NCI-H1417 treated with DMSO at 0.1 percent for 48 hours (cell line): ENCODE results near the gene TSPAN32.
"Not testable (repeated sequence)": the region's sequence is repeated elsewhere in the genome, so short reads cannot be mapped to it uniquely, and the experiment has no call there.

Source experiments
- DNase-seq: peaks from one replicate; lab custom pipeline; 2025; lab: John Stamatoyannopoulos, UW

Gene TSPAN32

GRCh38 chr11:2316169-2316962, 14.6 kb downstream of the TSPAN32 start:
- no peak for DNase-seq

- no peak for DNase-seq
These were observed 15.1 kb downstream of the TSPAN32 start for GRCh38 chr11:2316963-2317244.

DNA sequence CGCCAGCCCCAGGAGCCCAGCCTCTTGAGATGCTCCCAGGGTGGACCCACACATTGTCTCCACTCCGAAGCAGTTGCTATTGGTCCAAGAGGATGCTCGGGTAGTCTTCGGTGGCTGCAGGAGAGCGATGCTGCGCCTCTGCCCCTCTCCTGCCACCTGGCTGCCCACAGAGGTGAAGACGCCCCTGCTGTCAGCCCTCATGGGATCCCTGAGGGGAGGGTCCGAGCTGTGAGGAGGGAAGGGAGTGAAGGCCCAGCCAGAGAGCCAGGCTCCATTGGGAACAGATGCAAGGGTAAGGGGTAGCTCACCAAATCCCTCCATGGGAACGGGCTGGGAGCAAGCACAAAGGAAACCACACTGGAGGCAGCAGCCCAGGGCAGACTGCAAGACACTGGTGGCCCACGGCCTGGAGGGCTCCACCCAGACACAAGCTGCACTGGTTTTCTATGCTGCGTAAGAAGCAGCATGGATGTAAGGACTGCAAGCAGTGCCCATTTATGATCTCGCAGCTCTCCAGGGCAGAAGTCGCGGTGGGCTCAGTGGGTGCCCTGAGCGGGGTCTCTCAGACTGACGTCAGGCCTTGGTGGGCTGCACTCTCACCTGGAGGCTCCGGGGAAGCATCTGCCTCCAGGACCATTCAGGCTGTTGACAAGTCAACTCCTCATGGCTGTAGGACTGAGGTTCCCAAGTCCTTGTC, 15.7 kb downstream of the TSPAN32 start:
- no peak for DNase-seq

- DNase-seq = no peak
These were observed 16.3 kb downstream of the TSPAN32 start for GRCh38 chr11:2318123-2318522.

DNA sequence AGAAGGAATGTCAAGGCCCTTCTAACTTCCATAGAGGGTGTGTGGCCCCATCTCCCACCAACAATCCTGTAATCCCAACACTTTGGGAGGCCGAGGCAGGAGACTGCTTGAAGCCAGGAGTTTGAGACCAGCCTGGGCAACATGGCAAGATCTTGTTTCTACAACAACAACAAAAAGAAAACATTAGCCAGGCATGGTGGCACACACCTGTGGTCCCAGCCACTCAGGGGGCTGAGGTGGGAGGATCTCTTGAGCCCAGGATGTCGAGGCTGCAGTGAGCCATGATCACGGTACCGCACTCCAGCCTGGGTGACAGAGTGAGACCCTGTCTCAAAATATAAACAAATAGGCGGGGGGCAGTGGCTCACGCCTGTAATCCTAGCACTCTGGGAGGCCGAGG, 16.9 kb downstream of the TSPAN32 start:
- DNase-seq = no peak

DNA sequence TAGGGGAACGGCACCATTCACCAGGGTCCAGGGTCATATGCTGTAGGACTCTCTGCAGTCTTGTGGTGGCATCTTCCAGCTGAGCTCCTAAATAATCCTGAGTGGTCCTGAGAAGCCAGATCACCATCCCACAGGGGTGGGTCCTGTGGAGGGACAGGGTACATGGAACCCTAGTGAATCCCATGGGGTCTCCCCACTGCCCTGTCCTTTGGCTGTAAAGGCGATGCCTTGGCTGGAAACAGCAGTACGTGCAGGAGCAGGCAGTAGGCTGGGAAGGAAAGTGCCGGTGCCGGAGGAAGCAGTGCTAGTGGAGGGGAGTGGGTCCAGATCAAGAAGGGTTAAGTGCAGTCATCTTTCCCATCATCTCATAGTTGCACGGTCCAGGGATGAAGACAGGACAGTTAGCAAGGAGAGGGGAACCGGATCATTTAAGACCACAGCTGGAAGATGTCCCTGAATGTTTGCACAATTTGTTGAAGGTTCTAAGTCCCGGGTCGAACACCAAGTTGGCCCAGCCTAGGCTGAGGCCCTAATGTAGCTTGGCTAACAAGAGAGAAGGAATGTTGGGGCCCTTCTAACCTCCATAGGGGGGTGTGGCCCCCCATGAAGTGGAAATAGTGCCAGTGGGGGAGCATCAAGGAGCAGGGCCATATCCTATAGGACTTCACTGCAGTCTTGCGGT, 18.1 kb downstream of the TSPAN32 start:
- no peak for DNase-seq

DNA sequence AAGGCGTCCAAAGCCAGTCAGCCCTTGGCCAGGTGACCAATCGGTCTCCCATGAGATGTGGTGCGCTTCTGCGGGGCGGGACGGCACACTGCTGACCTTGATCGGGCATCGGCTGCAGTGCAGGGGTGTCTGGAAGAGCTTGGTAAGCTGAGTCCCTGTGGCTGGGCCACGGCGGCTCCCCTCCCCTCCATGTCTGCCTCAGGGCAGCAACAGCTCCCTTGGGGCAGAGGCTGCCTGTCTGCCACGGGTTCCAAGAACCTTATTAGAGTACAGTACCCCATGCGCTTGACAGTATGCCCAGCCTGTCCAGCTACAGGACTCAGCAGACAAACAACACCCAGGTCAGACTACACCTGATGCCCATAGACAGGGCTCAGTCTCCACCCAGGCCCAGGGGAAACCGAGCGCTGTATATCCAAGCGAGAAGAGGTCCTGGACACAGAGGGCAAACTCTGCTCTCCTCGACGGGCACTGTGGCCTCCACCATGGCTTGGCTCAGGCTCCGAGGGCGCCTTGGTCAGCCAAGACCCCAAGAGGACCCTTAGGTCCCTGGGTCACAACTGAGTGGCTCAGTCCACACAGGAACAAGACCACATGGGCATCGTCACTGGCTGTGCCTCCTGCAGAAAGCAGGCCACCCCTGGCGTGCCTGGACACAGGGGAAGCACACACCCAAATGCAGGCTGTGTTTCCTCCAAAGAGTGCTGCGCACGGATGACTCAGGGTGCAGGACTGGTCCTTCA, 18.9 kb downstream of the TSPAN32 start:
- DNase-seq = no peak

DNA sequence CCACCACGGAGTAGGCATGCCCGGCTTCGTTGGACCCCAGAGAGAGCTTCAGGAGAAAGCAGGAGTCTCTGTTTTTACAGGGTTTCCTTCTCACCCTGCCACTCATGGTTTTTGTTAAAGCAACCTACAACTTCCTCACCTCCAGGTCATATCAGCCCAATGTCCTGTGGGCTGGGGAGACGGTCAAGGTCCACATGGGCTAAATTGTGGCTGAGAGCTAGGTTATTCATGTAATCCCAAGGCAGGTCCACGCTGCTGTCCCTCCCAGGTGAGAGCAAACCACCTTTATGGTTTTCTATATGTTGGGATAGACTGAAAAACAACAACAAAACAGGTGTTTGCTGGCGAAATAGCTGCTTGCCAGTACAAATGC, 19.5 kb downstream of the TSPAN32 start:
- DNase-seq = no peak

DNA sequence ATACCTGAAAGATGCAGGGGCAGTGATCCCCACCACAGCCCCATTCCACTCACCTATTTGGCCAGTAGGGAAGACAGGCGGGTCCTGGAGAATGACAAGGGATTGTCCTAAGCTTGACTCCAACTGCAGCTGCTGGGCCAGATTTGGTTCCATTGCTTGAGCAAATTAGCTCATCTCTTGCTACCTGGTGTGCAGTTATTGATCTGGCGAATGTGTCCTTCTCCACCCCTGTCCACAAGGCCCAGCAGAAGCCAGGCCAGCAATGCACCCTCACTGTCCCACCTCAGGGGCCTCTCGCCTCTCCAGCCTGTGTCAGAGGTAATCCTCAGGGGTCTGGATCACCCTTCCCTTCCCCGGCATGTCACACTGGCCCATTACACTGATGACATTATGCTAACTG, 23.3 kb downstream of the TSPAN32 start:
- DNase-seq = no peak

GRCh38 chr11:2325719-2326118, 23.9 kb downstream of the TSPAN32 start:
- no peak for DNase-seq

GRCh38 chr11:2327032-2327431, 25.2 kb downstream of the TSPAN32 start:
- no peak for DNase-seq

DNA sequence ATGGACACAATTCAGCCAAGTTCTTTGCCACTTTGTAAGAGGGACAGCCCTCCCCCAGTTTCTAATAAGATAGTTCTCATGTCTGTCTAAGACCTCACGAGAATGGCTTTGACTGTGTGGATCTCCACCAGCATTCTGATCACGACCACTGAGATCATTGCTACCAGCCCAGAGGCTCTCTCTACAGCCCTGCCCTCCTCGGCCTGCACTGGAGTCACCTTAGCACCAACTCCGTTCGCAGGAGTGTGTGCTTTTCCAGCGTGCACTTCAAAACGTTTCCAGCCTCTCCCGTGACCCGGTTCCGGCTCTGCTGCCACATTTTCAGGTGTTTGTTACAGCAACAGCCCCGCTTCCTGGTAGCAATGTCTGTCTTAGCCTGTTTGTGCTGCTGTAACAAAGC, 26.2 kb downstream of the TSPAN32 start:
- DNase-seq = no peak

GRCh38 chr11:2328656-2329354, 27.0 kb downstream of the TSPAN32 start:
- no peak for DNase-seq

GRCh38 chr11:2329551-2329950, 27.7 kb downstream of the TSPAN32 start:
- no peak for DNase-seq

DNA sequence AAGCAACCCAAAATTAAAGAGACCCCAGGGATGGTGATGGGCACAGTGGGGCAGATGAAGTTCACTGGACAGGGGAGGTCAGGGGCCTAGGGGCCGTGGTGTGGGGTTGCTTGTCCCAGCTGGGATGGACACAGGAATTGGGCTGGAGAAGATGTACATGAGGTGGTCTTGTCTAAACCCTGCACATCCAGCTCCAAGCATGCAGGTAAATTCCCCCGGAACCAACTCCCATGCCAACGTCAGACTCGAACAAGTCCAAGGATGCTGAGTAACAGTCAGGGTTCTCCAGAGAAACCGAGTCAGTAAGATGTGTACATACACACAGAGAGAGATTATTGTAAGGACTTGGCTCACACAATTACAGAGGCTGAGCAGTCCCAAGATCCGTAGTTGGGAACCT, 28.9 kb downstream of the TSPAN32 start:
- DNase-seq = no peak

DNA sequence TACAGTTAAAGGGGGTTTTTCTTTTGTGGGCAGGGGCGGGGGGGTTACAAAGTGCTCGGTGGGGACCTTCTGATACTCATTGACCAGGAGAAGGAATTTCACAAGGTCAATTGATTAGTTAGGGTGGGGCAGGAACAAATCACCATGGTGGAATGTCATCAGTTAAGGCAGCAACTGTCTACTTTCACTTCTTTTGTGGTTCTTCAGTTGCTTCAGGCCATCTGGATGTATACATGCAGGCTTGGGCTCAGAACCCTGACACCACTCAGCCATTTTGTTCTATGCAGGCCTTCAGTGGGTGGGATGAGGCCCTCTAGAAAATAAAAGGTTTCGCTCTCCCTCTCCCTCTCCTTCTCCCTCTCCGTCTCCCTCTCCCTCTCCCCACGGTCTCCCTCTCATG, 29.6 kb downstream of the TSPAN32 start:
- no peak for DNase-seq

- DNase-seq = not testable (repeated sequence)
These were observed 30.8 kb downstream of the TSPAN32 start for GRCh38 chr11:2332569-2332968.

- DNase-seq = not testable (repeated sequence)
These were observed 31.8 kb downstream of the TSPAN32 start for GRCh38 chr11:2333486-2334205.

GRCh38 chr11:2335286-2335685, 33.5 kb downstream of the TSPAN32 start:
- not testable (repeated sequence) for DNase-seq

GRCh38 chr11:2338760-2339159, 36.9 kb downstream of the TSPAN32 start:
- not testable (repeated sequence) for DNase-seq

DNA sequence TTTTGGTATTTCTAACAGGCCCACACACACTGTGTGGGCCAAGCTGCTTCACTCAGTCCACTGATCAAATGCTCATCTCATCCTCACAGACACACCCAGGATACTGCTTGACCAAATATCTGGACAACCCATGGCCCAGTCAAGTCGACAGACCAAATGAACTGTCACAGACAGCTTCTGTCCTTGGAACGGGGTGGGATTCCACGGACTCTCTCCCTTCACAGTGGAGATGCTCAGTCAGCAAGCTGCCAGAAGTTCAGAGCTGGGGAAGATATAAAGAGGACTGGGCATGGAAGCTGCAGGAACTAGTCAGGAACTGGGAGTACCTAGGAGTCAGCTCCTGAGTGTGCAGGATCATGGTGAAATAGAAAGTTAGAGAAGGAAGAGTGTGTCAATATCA, 40.7 kb downstream of the TSPAN32 start:
- DNase-seq = no peak
